Measurements from ENCODE around the gene HLA-C. TPM values are rescaled to one million over a fixed set of nuclear protein-coding genes. Genes with fewer than 3 reads are reported as not detected.
"Not testable (repeated sequence)": the region's sequence is repeated elsewhere in the genome, so short reads cannot be mapped to it uniquely, and the experiment has no call there.

Gene HLA-C
- total RNA-seq, 1 donor from 2014 or later, result 156 TPM

DNA sequence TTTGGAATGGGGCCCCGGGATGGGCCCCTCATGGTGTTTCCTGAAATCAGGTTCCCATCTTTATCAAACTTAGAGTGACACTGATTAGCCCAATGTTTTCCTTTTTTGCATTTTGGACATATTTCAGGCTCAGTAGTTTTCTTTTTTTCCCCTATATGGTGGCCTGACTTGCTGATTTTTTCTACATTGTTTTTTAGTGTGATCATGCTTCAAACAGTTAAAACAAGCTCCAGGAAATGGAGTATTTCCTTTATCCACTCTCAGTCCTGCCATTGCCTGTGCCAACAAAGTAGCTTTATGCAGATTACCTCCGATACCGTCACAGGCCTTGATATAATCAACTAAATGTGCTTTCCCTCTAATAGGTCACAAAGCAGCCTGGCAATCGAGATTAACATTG, 37.8 kb downstream of the HLA-C start:
- intact Hi-C loops (cut with DNase I); ATAC-seq (ENCODE audit: poor library complexity); DNase-seq: not testable (repeated sequence)

DNA sequence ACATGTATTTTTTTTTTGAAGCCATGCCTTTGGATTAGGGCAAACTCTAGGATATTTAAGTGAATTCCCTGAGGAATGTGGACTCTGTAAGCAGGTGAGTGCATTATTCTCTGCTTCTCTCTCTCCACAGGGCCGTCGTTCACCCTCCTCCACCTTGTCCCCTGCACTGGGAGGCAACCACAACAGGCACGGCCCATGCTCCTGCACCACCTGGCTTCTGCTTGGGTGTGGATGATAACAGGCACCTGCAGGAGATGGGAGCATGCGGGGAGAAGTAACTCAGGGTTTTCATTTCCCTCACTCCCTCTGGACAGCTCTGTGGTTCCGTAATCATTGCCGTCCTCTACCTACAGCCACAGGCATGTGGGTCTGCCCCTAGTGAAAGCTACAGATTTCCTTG, 43.4 kb downstream of the HLA-C start:
- DNase-seq (no peak), ATAC-seq (ENCODE audit: poor library complexity) (no peak)
- intact Hi-C loops (cut with DNase I), result no loop called here

DNA sequence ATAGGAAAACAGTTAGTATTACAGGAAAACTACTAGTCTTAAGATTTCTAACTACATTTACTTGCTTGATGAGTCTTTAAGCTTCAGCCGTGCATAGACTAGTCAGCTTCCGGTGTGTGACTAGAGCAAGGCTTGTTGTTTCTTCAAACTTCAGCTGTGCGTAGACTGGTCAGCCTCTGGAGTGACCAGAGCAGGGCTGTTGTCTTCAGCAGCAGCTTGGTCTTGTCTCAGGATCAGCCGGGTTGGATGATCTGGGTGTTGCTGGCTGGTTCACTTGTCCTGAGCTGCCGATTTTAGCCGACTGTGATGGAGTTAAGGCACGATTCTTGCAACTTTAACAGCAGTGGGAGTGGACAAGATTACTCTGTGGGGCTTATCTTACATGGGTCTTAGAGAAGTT, 44.7 kb downstream of the HLA-C start:
- intact Hi-C loops (cut with DNase I), result no loop called here
- ATAC-seq (ENCODE audit: poor library complexity) (no peak), DNase-seq (no peak)

DNA sequence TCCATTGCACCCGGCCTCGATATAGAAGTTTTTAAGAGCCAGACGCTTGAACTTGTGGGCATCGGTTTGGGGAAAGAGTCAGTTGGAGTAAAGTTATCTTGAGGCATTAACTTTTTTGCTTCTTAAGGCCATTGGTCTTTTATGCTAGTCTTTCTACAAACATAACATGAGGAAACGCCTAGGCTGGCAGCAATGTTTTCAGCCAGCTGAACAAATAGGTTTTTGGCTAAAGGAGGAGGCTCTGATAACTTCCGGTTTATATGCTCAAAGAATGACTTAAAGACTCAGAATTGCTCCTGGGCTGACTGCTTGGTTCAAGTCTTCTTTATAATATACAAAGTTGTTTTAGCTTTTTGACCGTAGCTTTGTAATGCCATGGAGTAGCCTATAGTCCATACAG, 46.2 kb downstream of the HLA-C start:
- intact Hi-C loops (cut with DNase I), result no loop called here
- no peak for DNase-seq
- no peak for ATAC-seq (ENCODE audit: poor library complexity)

DNA sequence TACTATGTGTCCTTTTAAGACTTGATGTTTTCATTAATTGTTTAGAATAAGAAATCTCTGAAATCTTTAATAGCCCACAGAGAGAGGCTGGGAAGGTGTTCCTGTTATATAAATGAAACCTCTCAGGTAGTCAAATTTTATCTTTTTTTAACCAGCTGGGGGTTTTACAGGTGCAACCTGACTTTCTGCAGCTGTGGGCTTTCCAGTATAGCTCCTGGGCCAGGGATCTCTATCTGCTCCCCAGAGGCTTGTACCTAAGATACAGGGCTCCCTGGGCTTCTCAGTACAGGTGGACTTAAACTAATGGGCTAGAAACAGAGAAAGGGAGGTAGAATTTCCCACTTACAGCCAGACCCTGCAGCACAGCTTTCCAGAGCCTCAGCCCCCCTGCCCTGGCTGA, 49.4 kb downstream of the HLA-C start:
- intact Hi-C loops (cut with DNase I), result no loop called here
- DNase-seq, result no peak
- no peak for ATAC-seq (ENCODE audit: poor library complexity)

Other genes with a start within 250 kb of the HLA-C start
- gene C6orf15, start 159.5 kb downstream of the HLA-C start, total RNA-seq, result not detected
- gene PSORS1C1, start 157.3 kb downstream of the HLA-C start, total RNA-seq, result 1.2 TPM
- gene CDSN, start 151.6 kb downstream of the HLA-C start, total RNA-seq, result not detected
- gene PSORS1C2, start 133.0 kb downstream of the HLA-C start, total RNA-seq, result not detected
- gene CCHCR1, start 114.3 kb downstream of the HLA-C start, total RNA-seq, result 10.9 TPM
- gene TCF19, start 113.5 kb downstream of the HLA-C start, total RNA-seq, result 3.6 TPM
- 0.94 TPM for gene POU5F1, start 101.4 kb downstream of the HLA-C start, total RNA-seq
- gene HLA-B, start 85.1 kb upstream of the HLA-C start, total RNA-seq, result 398 TPM
- 9.2 TPM for gene MICA, start 131.5 kb upstream of the HLA-C start, total RNA-seq
- gene MICB, start 226.1 kb upstream of the HLA-C start, total RNA-seq, result 1.3 TPM